ENCODE measurements around the gene TBX10.

The TBX10 gene

GRCh38 chr11:67607507-67607906 is 32.1 kb downstream of the TBX10 start:
- Histone ChIP-seq H3K9me3 (ENCODE audit: insufficient read depth, low read length) (0 out of 2 replicates have a peak, but pooled peaks cover 4% of the 10 kb centered on the region), H3K4me2 (ENCODE audit: low read depth, low read length, poor library complexity, severe bottlenecking) (peak overlapping the region; percentile 87), H2AFZ (ENCODE audit: low read depth, low read length, severe bottlenecking) (no peak overlapping the region), H3F3A (ENCODE audit: insufficient read depth) (no peaks in the 10 kb centered on the region; the same call in 1 of the 2 replicates), H3K9me2 (replicated peaks; ENCODE audit: insufficient read depth, low read length) (no peaks in the 10 kb centered on the region), H3K27ac (ENCODE audit: low read depth, low read length) (no peak overlapping the region), H3K79me2 (ENCODE audit: insufficient read depth, low read length) (peaks cover 11% of the 10 kb centered on the region), H4K20me1 (ENCODE audit: low read depth, low read length) (no peaks in the 10 kb centered on the region), H3K4me3 (ENCODE audit: insufficient read depth, low read length, poor library complexity, severe bottlenecking) (peak overlapping the region; percentile 70), H3K27me3 (ENCODE audit: low read length) (no peaks in the 10 kb centered on the region), H3K9ac (ENCODE audit: low read length) (peak overlapping the region; percentile 87), H3K36me3 (ENCODE audit: low read length) (no peaks in the 10 kb centered on the region)
- TF ChIP-seq EZH2phosphoT487 (conservative IDR thresholded peaks at IDR 0.05; ENCODE audit: low read length) (no peak), CTCF (IDR thresholded peaks at IDR 0.05; ENCODE audit: insufficient read depth, low read length, poor library complexity, severe bottlenecking) (no peak)

GRCh38 chr11:67606492-67607295 is 32.9 kb downstream of the TBX10 start, which contains the start of gene NDUFV1:
Gene NDUFV1 (plus strand): TSS chr11:67606936. CDS start chr11:67607005, 69 bp downstream.
- Histone ChIP-seq H3K9ac (ENCODE audit: low read length) (peak within 1 kb of the TSS; percentile 87), H3K79me2 (ENCODE audit: insufficient read depth, low read length) (peaks cover 11% of the 10 kb centered on the region), H3K4me2 (ENCODE audit: low read depth, low read length, poor library complexity, severe bottlenecking) (peak within 1 kb of the TSS; percentile 87), H3K9me2 (replicated peaks; ENCODE audit: insufficient read depth, low read length) (no peaks in the 10 kb centered on the region), H4K20me1 (ENCODE audit: low read depth, low read length) (no peaks in the 10 kb centered on the region), H3F3A (ENCODE audit: insufficient read depth) (no peaks in the 10 kb centered on the region; the same call in 1 of the 2 replicates), H3K27me3 (ENCODE audit: low read length) (no peaks in the 10 kb centered on the region), H2AFZ (ENCODE audit: low read depth, low read length, severe bottlenecking) (peak within 1 kb of the TSS; percentile 71), H3K4me3 (ENCODE audit: insufficient read depth, low read length, poor library complexity, severe bottlenecking) (peak within 1 kb of the TSS; percentile 70), H3K27ac (ENCODE audit: low read depth, low read length) (0 out of 2 replicates have a peak within 1 kb of the TSS, but pooled peaks have one; percentile 1), H3K9me3 (ENCODE audit: insufficient read depth, low read length) (0 out of 2 replicates have a peak, but pooled peaks cover 4% of the 10 kb centered on the region), H3K36me3 (ENCODE audit: low read length) (no peaks in the 10 kb centered on the region)
- TF ChIP-seq CTCF (IDR thresholded peaks at IDR 0.05; ENCODE audit: insufficient read depth, low read length, poor library complexity, severe bottlenecking), result peak; percentile 22
- no peak for TF ChIP-seq EZH2phosphoT487 (conservative IDR thresholded peaks at IDR 0.05; ENCODE audit: low read length)

GRCh38 chr11:67606093-67606491 is 33.5 kb downstream of the TBX10 start:
- Histone ChIP-seq H3K27ac (ENCODE audit: low read depth, low read length) (no peak overlapping the region), H3F3A (ENCODE audit: insufficient read depth) (no peaks in the 10 kb centered on the region; the same call in 1 of the 2 replicates), H2AFZ (ENCODE audit: low read depth, low read length, severe bottlenecking) (peak overlapping the region; percentile 71), H3K4me3 (ENCODE audit: insufficient read depth, low read length, poor library complexity, severe bottlenecking) (peak overlapping the region; percentile 70), H3K27me3 (ENCODE audit: low read length) (no peaks in the 10 kb centered on the region), H3K9me2 (replicated peaks; ENCODE audit: insufficient read depth, low read length) (no peaks in the 10 kb centered on the region), H3K9me3 (ENCODE audit: insufficient read depth, low read length) (0 out of 2 replicates have a peak, but pooled peaks cover 4% of the 10 kb centered on the region), H3K79me2 (ENCODE audit: insufficient read depth, low read length) (peaks cover 11% of the 10 kb centered on the region), H3K36me3 (ENCODE audit: low read length) (no peaks in the 10 kb centered on the region), H3K9ac (ENCODE audit: low read length) (peak overlapping the region; percentile 87), H3K4me2 (ENCODE audit: low read depth, low read length, poor library complexity, severe bottlenecking) (peak overlapping the region; percentile 69), H4K20me1 (ENCODE audit: low read depth, low read length) (no peaks in the 10 kb centered on the region)
- TF ChIP-seq CTCF (IDR thresholded peaks at IDR 0.05; ENCODE audit: insufficient read depth, low read length, poor library complexity, severe bottlenecking) (no peak), EZH2phosphoT487 (conservative IDR thresholded peaks at IDR 0.05; ENCODE audit: low read length) (no peak)
